GM21515 (cell line): Measurements from ENCODE around the gene FAM25G.
"Not testable (repeated sequence)": the region's sequence is repeated elsewhere in the genome, so short reads cannot be mapped to it uniquely, and the experiment has no call there.

Source experiments
- ATAC-seq: cut with Tn5 transposase; IDR thresholded peaks from one replicate; pipeline ENCODE4 v1.9.1; 2021; ENCODE audit not compliant: unreplicated experiment

The FAM25G gene

DNA sequence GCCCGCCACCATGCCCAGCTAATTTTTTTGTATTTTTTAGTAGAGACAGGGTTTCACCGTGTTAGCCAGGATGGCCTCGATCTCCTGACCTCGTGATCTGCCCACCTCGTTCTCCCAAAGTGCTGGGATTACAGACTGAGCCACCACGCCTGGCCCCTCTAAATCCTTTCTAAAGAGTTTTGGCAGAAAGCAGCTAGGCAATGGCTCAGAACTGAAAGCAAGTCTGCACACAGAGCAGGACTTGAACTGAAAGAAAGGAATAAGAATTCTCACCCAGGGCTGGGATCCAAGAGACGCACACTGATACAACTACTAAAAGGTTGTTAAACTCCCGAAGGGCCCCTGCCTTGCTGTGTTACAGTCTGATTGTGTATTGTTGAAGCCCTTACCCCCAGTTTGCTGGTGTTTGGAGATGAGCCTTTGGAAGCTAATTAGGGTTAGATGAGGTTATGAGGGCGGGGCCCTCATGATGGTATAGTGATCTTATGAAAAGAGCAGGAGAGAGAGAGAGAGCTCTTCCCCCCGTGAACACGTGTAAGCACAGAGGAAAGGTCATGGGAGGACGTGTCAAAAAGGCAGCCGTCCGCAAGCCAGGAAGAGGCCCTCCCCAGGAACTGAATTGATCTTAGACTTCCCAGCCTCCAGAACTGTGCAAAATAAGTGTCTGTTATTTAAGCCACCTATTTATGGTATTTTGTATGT is 26.1 kb downstream of the FAM25G start:
- ATAC-seq, result not testable (repeated sequence)

DNA sequence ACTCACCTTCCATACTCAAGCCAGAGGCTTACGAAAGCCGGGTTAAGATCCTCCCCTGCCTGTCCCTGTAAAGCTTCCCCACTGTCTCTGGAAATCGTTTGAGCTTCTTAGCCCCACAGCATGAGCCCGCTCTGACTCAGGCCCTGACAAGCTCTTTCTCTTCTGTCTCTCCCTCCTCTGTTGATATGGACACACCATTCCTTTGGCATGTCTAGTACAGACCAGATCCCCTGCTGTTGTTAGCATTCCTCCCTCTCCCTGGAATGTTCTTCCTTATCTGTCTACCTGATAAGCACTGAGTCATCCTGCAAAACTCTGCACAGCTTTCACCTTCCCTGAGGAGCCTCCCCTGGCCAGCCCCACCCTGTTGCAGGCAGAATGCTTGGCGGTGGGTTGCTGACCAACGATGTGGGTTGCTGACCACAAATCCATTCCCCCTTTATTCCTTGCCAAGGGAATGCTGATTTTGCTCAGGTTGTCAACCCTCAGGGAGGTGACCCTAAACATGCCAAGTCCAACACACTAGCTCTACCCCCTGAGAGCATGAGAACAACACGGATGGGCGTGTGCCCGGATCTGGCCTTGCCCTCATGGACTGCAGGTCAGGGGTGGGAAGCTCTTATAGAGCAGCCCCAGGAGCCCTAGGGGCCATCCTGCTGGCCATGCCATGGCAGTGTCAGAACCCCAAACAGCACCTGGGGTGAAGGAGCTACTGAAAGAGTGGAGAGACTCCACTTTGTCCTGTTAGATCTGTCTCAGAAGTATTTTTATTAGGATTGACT is 28.7 kb downstream of the FAM25G start:
- not testable (repeated sequence) for ATAC-seq

DNA sequence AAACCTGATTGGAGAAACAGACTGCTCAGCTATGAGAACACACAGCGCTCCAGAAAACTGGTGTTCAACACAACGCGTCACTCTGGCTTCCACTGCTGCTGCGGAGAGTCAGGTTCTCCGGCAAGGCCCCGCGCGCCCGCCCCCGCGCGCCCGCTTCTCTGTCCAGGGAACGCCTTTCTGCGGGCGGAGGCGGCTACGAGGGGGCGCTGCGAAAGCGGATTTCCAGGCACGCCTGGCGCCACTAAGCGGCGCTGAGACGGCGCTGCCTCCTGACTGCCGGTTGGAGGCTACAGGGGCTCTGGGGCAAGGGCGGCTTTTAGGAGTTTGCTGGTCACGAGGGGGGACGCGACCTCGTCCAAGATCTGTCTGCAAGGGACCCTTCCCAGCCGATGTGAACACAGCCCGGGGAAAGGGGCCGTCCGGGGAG is 30.2 kb downstream of the FAM25G start:
- not testable (repeated sequence) for ATAC-seq

DNA sequence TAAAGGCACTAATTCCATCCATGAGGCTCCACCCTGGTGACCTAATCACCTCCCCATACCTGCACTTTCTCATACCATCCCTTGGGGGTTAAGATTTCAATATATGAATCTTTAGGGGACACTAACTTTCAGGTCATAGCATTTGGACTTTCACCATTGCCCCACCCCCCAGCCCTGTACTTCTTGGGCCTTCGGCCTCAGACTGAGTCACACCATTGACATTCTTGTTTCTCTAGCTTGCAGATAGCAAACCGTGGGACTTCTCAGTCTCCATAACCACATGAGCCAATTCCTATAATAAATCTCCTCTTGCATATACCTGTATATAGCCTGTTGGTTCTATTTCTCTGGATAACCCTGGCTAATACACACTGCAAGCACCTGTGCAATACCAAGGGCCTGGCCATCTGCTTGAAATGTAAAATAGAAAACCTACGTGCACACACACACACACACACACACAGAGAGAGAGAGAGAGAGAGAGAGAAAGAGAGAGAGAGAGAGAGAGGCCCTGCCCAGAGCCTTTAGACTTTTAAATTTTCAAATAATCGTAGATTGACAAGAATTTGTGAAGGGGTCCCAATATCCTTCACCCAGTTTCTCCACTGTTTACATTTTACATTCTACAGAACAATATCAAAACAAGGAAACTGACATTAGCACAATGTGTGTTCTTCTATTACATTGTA is 32.9 kb downstream of the FAM25G start:
- ATAC-seq, result no peak

- ATAC-seq, result no peak
Measured at GRCh38 chr10:47457826-47458225, 33.7 kb downstream of the FAM25G start.

DNA sequence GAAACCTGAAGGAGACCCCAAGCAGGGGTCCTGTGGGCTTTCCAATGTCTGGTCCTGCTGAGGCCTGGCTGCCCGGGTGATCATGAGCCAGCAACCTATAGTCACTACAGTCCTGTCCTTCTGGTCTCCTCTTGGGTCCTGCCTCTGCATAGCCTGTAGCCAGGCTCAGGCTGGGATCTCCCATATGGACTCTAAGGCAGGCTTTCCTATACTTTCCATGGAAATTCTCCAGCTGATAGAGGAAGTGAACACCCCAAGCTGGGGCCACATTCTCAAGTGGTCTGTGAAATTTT is 34.0 kb downstream of the FAM25G start:
- no peak for ATAC-seq

DNA sequence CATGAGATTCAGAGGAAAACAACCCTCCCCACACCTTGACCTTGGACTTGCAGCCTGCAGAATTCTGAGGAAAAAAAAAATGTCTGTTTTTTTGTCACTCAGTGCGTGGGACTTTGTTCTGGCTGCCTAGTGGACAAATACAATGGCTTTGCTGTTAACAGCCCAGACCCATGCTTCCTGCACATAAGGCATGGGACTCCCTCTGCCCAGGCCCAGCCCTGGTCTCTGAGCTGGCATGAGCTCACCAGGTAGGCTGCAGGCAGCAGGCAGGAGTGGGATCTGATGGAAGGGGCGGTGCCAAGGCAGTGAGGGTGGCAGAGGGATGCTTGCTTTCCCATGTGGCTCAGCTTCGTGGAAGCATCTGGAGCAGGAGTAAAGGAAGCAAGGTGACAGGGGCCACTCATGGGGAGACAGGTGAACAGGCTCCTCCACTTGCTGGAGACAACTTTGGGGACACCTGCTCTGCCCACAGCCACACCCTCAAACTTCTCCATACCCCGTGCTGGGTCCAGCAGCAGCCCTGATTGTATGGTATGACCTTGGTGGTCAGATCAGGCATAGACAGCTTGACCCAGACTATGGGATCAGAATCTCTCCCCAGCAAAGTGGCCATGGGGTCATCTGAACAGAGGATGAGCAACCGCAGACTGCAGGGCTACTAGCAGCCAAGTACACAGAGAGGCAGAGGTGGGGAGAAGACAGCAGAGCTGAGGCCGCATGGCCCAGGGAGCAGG is 34.5 kb downstream of the FAM25G start:
- ATAC-seq, result no peak

DNA sequence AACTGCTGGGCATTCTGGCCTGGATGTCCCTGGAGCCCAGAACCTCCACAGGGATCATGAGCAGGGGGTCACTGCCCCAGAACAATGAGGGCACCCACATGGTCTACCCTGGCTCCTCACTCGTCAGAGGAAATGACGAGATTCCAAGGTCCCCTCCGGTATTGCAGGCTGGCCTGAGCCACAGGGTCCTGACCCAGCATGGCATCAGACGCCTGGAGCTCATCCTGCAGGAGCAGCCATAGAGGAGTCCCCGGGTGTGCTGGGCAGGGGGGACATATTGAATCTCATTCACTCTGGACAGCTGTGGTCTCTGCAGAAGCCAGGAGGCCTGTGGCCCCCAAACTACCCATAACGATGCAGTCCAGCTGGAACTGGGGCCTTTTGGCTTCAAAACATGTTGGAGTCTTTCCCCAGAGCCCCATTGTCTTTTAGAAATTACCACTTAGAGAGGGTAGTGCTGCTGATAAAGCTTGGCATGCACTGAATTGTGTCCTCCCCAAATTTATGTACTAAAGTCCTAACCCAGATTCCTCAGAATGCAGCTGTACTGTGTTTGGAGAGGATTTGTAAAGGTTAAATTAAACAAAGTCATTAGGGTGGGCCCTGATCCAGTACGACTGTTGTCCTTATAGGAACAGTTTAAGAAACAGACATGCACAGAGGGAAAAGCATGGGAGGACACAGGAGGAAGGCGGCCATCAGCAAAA is 35.3 kb downstream of the FAM25G start:
- no peak for ATAC-seq

DNA sequence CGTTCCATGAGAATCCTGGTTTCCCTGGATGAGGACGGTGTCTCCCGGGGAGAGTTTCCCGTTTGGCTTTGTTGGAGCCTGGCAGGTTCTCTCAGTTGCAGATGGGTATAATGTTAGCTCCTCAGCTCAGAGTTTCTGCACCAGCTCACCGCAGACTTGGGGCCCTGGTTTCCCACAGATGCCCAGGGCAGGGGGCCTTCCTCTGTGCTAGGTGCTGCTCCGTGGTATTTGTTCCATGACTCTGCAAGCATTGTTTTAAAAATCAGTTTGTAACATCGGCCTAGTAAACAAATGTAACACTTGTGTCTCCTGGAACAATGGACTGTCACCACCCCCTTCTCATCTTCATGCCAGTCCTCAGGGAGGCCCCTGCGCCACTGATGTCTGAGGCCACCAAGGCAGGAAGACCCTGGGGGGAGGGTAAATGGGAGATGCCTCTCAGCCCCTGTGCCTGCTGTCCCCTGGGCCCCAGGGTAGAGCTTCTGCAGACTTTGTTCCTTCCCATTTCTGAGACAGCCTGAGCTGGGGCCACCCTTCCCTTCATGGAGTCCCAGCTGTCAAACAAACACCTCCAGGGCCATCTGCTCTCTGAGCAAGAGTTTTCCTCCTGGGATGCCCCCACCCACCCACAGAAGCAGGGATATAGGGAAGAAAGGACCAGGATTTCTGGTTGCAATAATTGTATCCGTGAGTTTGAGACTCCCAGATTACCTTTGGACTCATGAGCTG is 36.0 kb downstream of the FAM25G start:
- not testable (repeated sequence) for ATAC-seq

DNA sequence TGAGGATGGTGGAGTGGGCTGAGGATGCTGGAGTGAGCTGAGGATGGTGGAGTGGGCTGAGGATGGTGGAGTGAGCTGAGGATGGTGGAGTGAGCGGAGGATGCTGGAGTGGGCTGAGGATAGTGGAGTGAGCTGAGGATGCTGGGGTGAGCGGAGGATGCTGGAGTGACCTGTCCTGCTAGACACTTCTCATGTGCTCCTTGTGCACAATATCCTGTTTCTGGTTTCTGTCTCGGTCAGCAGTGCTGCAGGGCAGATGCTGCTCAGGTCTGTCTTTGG is 36.8 kb downstream of the FAM25G start:
- no peak for ATAC-seq

GRCh38 chr10:47454008-47454779 is 37.3 kb downstream of the FAM25G start:
- ATAC-seq, result no peak

- no peak for ATAC-seq
Measured at GRCh38 chr10:47453141-47454007, 38.1 kb downstream of the FAM25G start.

DNA sequence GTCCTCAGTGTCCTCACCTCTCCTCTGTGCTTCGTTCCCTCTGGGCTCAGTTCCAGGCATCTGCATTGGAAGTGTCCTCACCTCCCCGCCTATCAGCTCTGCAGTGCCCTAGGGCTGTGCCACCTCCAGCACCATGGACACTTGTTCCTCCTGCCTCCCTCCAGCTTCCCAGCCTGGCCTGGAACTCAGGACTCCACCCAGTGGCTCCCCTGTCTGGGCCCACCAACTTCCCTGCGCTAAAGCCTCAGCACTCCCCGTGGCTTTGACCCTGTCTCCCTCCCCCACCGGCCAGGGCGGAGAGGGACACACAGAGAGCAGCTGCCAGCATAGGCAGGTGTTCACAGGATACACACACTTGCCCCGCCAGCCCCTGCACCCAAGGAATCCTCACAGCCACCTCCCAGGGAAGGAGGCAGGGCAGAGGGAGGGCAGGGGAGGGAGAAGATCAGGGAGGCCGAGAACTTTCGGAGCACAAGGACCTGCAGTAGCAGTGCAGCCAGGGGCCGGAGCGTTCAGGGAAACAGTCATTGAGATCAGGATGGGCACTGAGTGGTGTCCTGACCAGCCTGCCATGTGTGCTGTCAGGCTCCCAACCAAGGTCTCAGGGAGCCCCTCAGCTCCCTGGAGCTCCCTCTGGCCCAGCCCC is 38.9 kb downstream of the FAM25G start:
- no peak for ATAC-seq

DNA sequence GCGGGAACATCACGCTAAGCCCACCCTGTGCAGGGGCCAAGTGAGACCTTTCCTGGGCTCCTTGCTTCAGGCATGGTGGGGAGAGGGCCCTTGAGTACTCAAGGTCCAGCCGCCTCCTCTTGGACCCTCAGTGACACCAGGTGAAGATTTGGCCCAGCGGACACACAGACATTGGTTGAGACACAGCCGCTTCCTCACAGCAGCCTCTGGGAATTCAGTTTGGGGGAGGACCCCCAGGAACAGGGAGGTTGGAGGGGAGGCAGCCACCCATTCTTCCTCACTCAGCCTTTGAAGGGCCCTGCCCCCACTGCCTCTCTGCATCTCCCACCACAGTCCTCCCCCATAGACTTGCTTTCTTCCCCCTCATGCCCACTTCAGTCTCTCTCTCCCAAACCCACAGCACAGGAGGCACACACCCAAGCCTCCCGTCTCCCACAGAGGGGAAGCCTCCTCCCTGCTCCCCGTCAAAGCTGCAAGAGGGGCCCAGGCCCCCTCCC is 39.5 kb downstream of the FAM25G start:
- no peak for ATAC-seq

GRCh38 chr10:47451273-47451997 is 40.1 kb downstream of the FAM25G start:
- ATAC-seq, result no peak

DNA sequence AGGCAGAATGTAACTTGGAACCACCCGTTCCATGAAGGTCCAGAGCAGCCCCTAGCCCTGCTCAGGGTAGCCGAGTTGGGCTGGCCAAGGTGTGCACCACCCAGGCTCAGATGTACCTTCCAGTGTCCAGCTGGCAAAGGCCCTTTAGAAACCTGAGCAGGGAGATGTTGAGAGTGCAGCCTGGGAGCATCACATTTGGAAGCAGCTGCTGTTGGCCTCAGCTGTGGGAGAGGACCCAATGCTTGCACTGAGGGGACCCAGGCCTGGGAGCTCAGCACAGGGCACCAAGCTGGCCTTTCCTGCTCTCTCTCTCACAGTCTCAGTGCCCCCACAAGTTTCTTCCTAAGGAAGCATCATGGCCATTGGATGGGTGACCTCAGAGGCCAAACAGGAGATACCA is 41.1 kb downstream of the FAM25G start:
- no peak for ATAC-seq

GRCh38 chr10:47449979-47450378 is 41.5 kb downstream of the FAM25G start:
- no peak for ATAC-seq
